Measurements from ENCODE around the gene OVAAL. TPM values are rescaled to one million over a fixed set of nuclear protein-coding genes. Genes with fewer than 3 reads are reported as not detected.
A peak's percentile ranks its signal among the peaks of the same experiment; 100 is the strongest.

Gene OVAAL
- total RNA-seq, 3 donors from 2014 or later (not counting 1 experiment from before 2014, with no cell fraction given): not detected

GRCh38 chr1:180603223-180603849 is 44.6 kb downstream of the OVAAL start:
- no peak overlapping the region for H3K4me3 ChIP-seq (ENCODE audit: low read length)
- no peaks in the 10 kb centered on the region for H3K36me3 ChIP-seq (ENCODE audit: control insufficient read depth, insufficient read depth, low read length)
- no peaks in the 10 kb centered on the region for H3K27me3 ChIP-seq (ENCODE audit: control insufficient read depth, insufficient read depth, low read length)
- Mint-ChIP-seq H3K9me3 (no peaks in the 10 kb centered on the region), H3K4me3 (no peak overlapping the region), H3K27me3 (ENCODE audit: low read depth in 2 of 2) (peaks cover 0 to 2% of the 10 kb centered on the region in 2 donors), H3K36me3 (no peaks in the 10 kb centered on the region), H3K4me1 (no peaks in the 10 kb centered on the region), H3K27ac (no peak overlapping the region)
- intact Hi-C loops (cut with micrococcal nuclease): no loop called here
- H3K4me1 ChIP-seq (ENCODE audit: control insufficient read depth, insufficient read depth, low read length): no peaks in the 10 kb centered on the region
- no peak for TF ChIP-seq CTCF (IDR thresholded peaks at IDR 0.05)
- no peak overlapping the region for H3K27ac ChIP-seq (ENCODE audit: low read length)
- no peaks in the 10 kb centered on the region for H3K9me3 ChIP-seq (ENCODE audit: control insufficient read depth, insufficient read depth, low read length)
- ATAC-seq (peak in 1 of 3 donors; percentile 29), DNase-seq (no peak)
- WGBS (ENCODE audit: insufficient coverage): 92% methylated on average over 6 of the region's 6 CpGs

GRCh38 chr1:180603850-180604226 is 45.1 kb downstream of the OVAAL start:
- intact Hi-C loops (cut with micrococcal nuclease): no loop called here
- DNase-seq: no peak
- Mint-ChIP-seq H3K4me3 (no peak overlapping the region), H3K27ac (no peak overlapping the region), H3K9me3 (no peaks in the 10 kb centered on the region), H3K36me3 (no peaks in the 10 kb centered on the region), H3K4me1 (no peaks in the 10 kb centered on the region), H3K27me3 (ENCODE audit: low read depth in 2 of 2) (peaks cover 0 to 2% of the 10 kb centered on the region in 2 donors)
- H3K27ac ChIP-seq (ENCODE audit: low read length): no peak overlapping the region
- H3K36me3 ChIP-seq (ENCODE audit: control insufficient read depth, insufficient read depth, low read length): no peaks in the 10 kb centered on the region
- no peaks in the 10 kb centered on the region for H3K27me3 ChIP-seq (ENCODE audit: control insufficient read depth, insufficient read depth, low read length)
- no peaks in the 10 kb centered on the region for H3K9me3 ChIP-seq (ENCODE audit: control insufficient read depth, insufficient read depth, low read length)
- TF ChIP-seq CTCF (IDR thresholded peaks at IDR 0.05): no peak
- ATAC-seq: no peak
- no peak overlapping the region for H3K4me3 ChIP-seq (ENCODE audit: low read length)
- WGBS (ENCODE audit: insufficient coverage): 84% methylated on average over 1 of the region's 2 CpGs
- H3K4me1 ChIP-seq (ENCODE audit: control insufficient read depth, insufficient read depth, low read length): no peaks in the 10 kb centered on the region

- no peak overlapping the region for H3K4me3 ChIP-seq (ENCODE audit: low read length)
- no peaks in the 10 kb centered on the region for H3K4me1 ChIP-seq (ENCODE audit: control insufficient read depth, insufficient read depth, low read length)
- TF ChIP-seq CTCF (IDR thresholded peaks at IDR 0.05): no peak
- no peak overlapping the region for H3K27ac ChIP-seq (ENCODE audit: low read length)
- H3K9me3 ChIP-seq (ENCODE audit: control insufficient read depth, insufficient read depth, low read length): no peaks in the 10 kb centered on the region
- no peaks in the 10 kb centered on the region for H3K4me1 Mint-ChIP-seq
- H3K27ac Mint-ChIP-seq: no peak overlapping the region
- no peak for DNase-seq
- WGBS (ENCODE audit: insufficient coverage): 82% methylated on average over 1 of the region's 2 CpGs
- H3K36me3 ChIP-seq (ENCODE audit: control insufficient read depth, insufficient read depth, low read length): no peaks in the 10 kb centered on the region
- H3K36me3 Mint-ChIP-seq: no peaks in the 10 kb centered on the region
- H3K27me3 ChIP-seq (ENCODE audit: control insufficient read depth, insufficient read depth, low read length): no peaks in the 10 kb centered on the region
- H3K9me3 Mint-ChIP-seq: no peaks in the 10 kb centered on the region
- H3K27me3 Mint-ChIP-seq (ENCODE audit: low read depth in 2 of 2): peaks cover 0 to 2% of the 10 kb centered on the region in 2 donors
- intact Hi-C loops (cut with micrococcal nuclease): no loop called here
- H3K4me3 Mint-ChIP-seq: no peak overlapping the region
- no peak for ATAC-seq
These were observed 47.4 kb downstream of the OVAAL start for GRCh38 chr1:180606155-180606554.

Data from natural killer cell (primary cell).